IMR-90 (cell line): ENCODE results near the gene VRK2.

Experiments
- CTCF ChIP-seq: conservative IDR thresholded peaks from 2 replicates; pipeline ENCODE4 v1.5.1; 2012; ENCODE audit warnings: mild to moderate bottlenecking, low read depth, low read length, improper control_type of control experiment
- MAZ ChIP-seq: IDR thresholded peaks from 2 replicates; pipeline ENCODE4 v1.6.1; 2012; ENCODE audit warnings: low read depth, mild to moderate bottlenecking, low read length, improper control_type of control experiment, moderate library complexity, borderline replicate concordance
- POLR2A ChIP-seq: IDR thresholded peaks from 2 replicates; pipeline ENCODE4 v1.6.1; 2012; ENCODE audit warnings: mild to moderate bottlenecking, low read depth, low read length
- RAD21 ChIP-seq: IDR thresholded peaks from 2 replicates; pipeline ENCODE4 v1.6.1; 2012; ENCODE audit warnings: low read length, improper control_type of control experiment
- RFX5 ChIP-seq: IDR thresholded peaks from 2 replicates; pipeline ENCODE4 v1.8.0; 2012; ENCODE audit warnings: low read depth, mild to moderate bottlenecking, low read length, moderate library complexity

GRCh38 chr2:58030771-58031170 is 15.8 kb upstream of the VRK2 start:
- TF ChIP-seq RFX5 (no peak), POLR2A (no peak), MAZ (no peak), RAD21 (no peak), CTCF (no peak)
